Trophoblast cell (in vitro differentiated cells and primary cell): ENCODE measurements around the gene CREB5.

Source experiments
- DNase-seq, 2 donors: peaks; one replicate each; pipeline ENCODE4 v3.0.0-alpha.2; 2016
- H2AFZ ChIP-seq: 2 replicates; pipeline ENCODE4 v1.6.1; 2013; ENCODE audit warnings: low read length, moderate library complexity, mild to moderate bottlenecking; ENCODE audit not compliant: insufficient read depth, poor library complexity
- H2AK5ac ChIP-seq: 2 replicates; pipeline ENCODE4 v1.6.1; 2013; ENCODE audit warnings: mild to moderate bottlenecking, low read length
- H2BK120ac ChIP-seq: 2 replicates; pipeline ENCODE4 v1.6.1; 2013; ENCODE audit warnings: low read length, mild to moderate bottlenecking, moderate library complexity; ENCODE audit not compliant: insufficient read depth, poor library complexity
- H2BK12ac ChIP-seq: 2 replicates; pipeline ENCODE4 v1.6.1; 2013; ENCODE audit warnings: mild to moderate bottlenecking, low read length, moderate library complexity
- H2BK5ac ChIP-seq: 2 replicates; pipeline ENCODE4 v1.6.1; 2013; ENCODE audit warnings: low read length, low read depth, moderate library complexity, mild to moderate bottlenecking; ENCODE audit not compliant: poor library complexity
- H3K14ac ChIP-seq: 2 replicates; pipeline ENCODE4 v1.6.1; 2013; ENCODE audit warnings: mild to moderate bottlenecking, low read length
- H3K18ac ChIP-seq: 2 replicates; pipeline ENCODE4 v1.6.1; 2013; ENCODE audit warnings: mild to moderate bottlenecking, low read length
- H3K23ac ChIP-seq: 2 replicates; pipeline ENCODE4 v1.6.1; 2013; ENCODE audit warnings: low read length
- H3K27ac ChIP-seq: 2 replicates; pipeline ENCODE4 v1.5.1; 2013; ENCODE audit warnings: low read depth, mild to moderate bottlenecking, inconsistent platforms, low read length, moderate library complexity
- H3K27me3 ChIP-seq: 2 replicates; pipeline ENCODE4 v1.6.1; 2013; ENCODE audit warnings: inconsistent platforms, mild to moderate bottlenecking, low read length, moderate library complexity; ENCODE audit not compliant: insufficient read depth
- H3K36me3 ChIP-seq, 2 experiments: 1 replicate in 1 of 2; 2 replicates in 1 of 2; pipeline ENCODE4 v1.6.1; 2013; ENCODE audit warnings: low read length in 2 of 2, mild to moderate bottlenecking in 2 of 2, moderate library complexity in 1 of 2; ENCODE audit not compliant: insufficient read depth in 2 of 2, control insufficient read depth in 1 of 2
- H3K4ac ChIP-seq: 2 replicates; pipeline ENCODE4 v1.6.1; 2013; ENCODE audit warnings: low read depth, mild to moderate bottlenecking, low read length, moderate library complexity
- H3K4me1 ChIP-seq, 2 experiments: 1 replicate in 1 of 2; 2 replicates in 1 of 2; pipeline ENCODE4 v1.6.1; 2013; ENCODE audit warnings: low read length in 2 of 2, mild to moderate bottlenecking in 2 of 2, moderate library complexity in 1 of 2; ENCODE audit not compliant: insufficient read depth in 2 of 2, control insufficient read depth in 1 of 2
- H3K4me2 ChIP-seq: 2 replicates; pipeline ENCODE4 v1.6.1; 2013; ENCODE audit warnings: inconsistent platforms, mild to moderate bottlenecking, low read length, moderate library complexity
- H3K4me3 ChIP-seq: 2 replicates; pipeline ENCODE4 v1.5.1; 2013; ENCODE audit warnings: mild to moderate bottlenecking, low read depth, low read length, inconsistent platforms
- H3K79me1 ChIP-seq: one replicate; pipeline ENCODE4 v1.6.1; 2013; ENCODE audit warnings: low read length
- H3K79me2 ChIP-seq: 2 replicates; pipeline ENCODE4 v1.6.1; 2013; ENCODE audit warnings: low read length, mild to moderate bottlenecking; ENCODE audit not compliant: control insufficient read depth, insufficient read depth, poor library complexity
- H3K9ac ChIP-seq: 2 replicates; pipeline ENCODE4 v1.6.1; 2013; ENCODE audit warnings: mild to moderate bottlenecking, low read length
- H3K9me3 ChIP-seq: 2 replicates; pipeline ENCODE4 v1.6.1; 2013; ENCODE audit warnings: low read depth, mild to moderate bottlenecking, control low read depth, inconsistent platforms, low read length; ENCODE audit not compliant: insufficient read depth
- H4K12ac ChIP-seq: 2 replicates; pipeline ENCODE4 v1.6.1; 2013; ENCODE audit warnings: low read depth, mild to moderate bottlenecking, low read length, moderate library complexity
- H4K8ac ChIP-seq: 2 replicates; pipeline ENCODE4 v1.6.1; 2013; ENCODE audit warnings: low read depth, mild to moderate bottlenecking, low read length, moderate library complexity
- H4K91ac ChIP-seq: one replicate; pipeline ENCODE4 v1.6.1; 2013; ENCODE audit warnings: low read depth, mild to moderate bottlenecking, low read length, moderate library complexity
- WGBS: extraction: QIAGEN DNeasy Blood & Tissue Kit; methylation state at CpG from one replicate; pipeline ENCODE4 v1.1.7; 2013; ENCODE audit warnings: missing lambda C conversion rate; ENCODE audit not compliant: insufficient read length, insufficient coverage; ENCODE audit errors: extremely low coverage; 5-methylcytosine and 5-hydroxymethylcytosine counted together

Gene CREB5

GRCh38 chr7:28389504-28390395, 22.6 kb upstream of the CREB5 start:
- Histone ChIP-seq H3K27ac (no peak overlapping the region), H2BK120ac (no peak overlapping the region)
- WGBS = no CpG with 5 or more reads among the region's 14 CpGs

GRCh38 chr7:28390426-28390825, 21.9 kb upstream of the CREB5 start:
- H4K12ac ChIP-seq = no peak overlapping the region
- H2BK5ac ChIP-seq = no peak overlapping the region
- H3K4me3 ChIP-seq = no peak overlapping the region
- no peak overlapping the region for H3K4ac ChIP-seq
- no peak overlapping the region for H4K91ac ChIP-seq
- H2BK120ac ChIP-seq = no peak overlapping the region
- H3K18ac ChIP-seq = no peak overlapping the region
- no CpG with 5 or more reads among the region's 3 CpGs for WGBS
- H3K4me2 ChIP-seq = no peak overlapping the region
- no peak overlapping the region for H3K23ac ChIP-seq
- no peaks in the 10 kb centered on the region for H3K27me3 ChIP-seq
- no peaks in the 10 kb centered on the region for H3K4me1 ChIP-seq
- no peak overlapping the region for H4K8ac ChIP-seq
- no peak overlapping the region for H2BK12ac ChIP-seq
- H2AK5ac ChIP-seq = no peak overlapping the region
- peak in 1 of 2 donors; percentile 45 for DNase-seq
- no peak overlapping the region for H3K14ac ChIP-seq
- H3K9ac ChIP-seq = no peak overlapping the region
- H3K79me2 ChIP-seq = no peaks in the 10 kb centered on the region
- no peak overlapping the region for H2AFZ ChIP-seq
- H3K27ac ChIP-seq = no peak overlapping the region
- no peaks in the 10 kb centered on the region for H3K9me3 ChIP-seq
- no peaks in the 10 kb centered on the region for H3K79me1 ChIP-seq
- no peaks in the 10 kb centered on the region for H3K36me3 ChIP-seq

More at GRCh38 chr7:28389504-28390395, 22.6 kb upstream of the CREB5 start:
- Histone ChIP-seq H4K8ac (no peak overlapping the region), H4K12ac (no peak overlapping the region), H3K23ac (no peak overlapping the region), H3K14ac (no peak overlapping the region), H2BK12ac (no peak overlapping the region), H3K4me3 (no peak overlapping the region), H3K9ac (no peak overlapping the region), H3K4ac (no peak overlapping the region), H2BK5ac (no peak overlapping the region), H2AK5ac (no peak overlapping the region), H3K9me3 (no peaks in the 10 kb centered on the region), H3K27me3 (no peaks in the 10 kb centered on the region), H4K91ac (no peak overlapping the region), H3K79me1 (no peaks in the 10 kb centered on the region), H3K4me1 (no peaks in the 10 kb centered on the region), H3K79me2 (no peaks in the 10 kb centered on the region), H3K36me3 (no peaks in the 10 kb centered on the region), H3K18ac (no peak overlapping the region), H3K4me2 (no peak overlapping the region), H2AFZ (no peak overlapping the region)
- peak in 1 of 2 donors; percentile 90 for DNase-seq

DNA sequence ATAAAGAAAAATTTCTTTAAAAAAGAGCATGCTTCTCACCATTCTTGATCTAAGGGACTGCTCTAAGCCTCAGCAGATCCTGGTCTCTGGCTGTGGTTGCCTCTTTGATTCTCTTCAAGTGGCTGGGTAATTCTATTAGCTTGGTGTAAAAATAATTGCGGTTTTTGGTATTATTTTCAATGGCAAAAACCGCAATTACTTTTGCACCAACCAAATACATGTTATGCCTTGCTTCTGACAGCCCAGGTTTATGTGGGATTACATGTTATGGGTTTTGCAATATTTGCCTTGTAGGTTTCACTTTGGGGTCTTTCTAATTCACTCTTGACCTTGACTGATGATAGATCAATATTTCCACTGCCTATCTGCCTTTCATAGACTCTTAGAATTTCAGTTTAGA, 20.0 kb upstream of the CREB5 start:
- no peak overlapping the region for H2AK5ac ChIP-seq
- no peaks in the 10 kb centered on the region for H3K79me2 ChIP-seq
- no peak overlapping the region for H3K23ac ChIP-seq
- no peak for DNase-seq
- H4K12ac ChIP-seq = no peak overlapping the region
- no peak overlapping the region for H2AFZ ChIP-seq
- no peak overlapping the region for H3K27ac ChIP-seq
- no peaks in the 10 kb centered on the region for H3K9me3 ChIP-seq
- no peak overlapping the region for H3K9ac ChIP-seq
- H3K14ac ChIP-seq = no peak overlapping the region
- no peaks in the 10 kb centered on the region for H3K36me3 ChIP-seq
- no peak overlapping the region for H3K4me2 ChIP-seq
- no peak overlapping the region for H4K91ac ChIP-seq
- H3K4me1 ChIP-seq = no peaks in the 10 kb centered on the region
- WGBS = no CpG with 5 or more reads among the region's 2 CpGs
- H4K8ac ChIP-seq = no peak overlapping the region
- no peak overlapping the region for H2BK5ac ChIP-seq
- no peak overlapping the region for H2BK12ac ChIP-seq
- no peak overlapping the region for H3K4ac ChIP-seq
- no peak overlapping the region for H3K18ac ChIP-seq
- H3K27me3 ChIP-seq = no peaks in the 10 kb centered on the region
- H3K4me3 ChIP-seq = no peak overlapping the region
- no peak overlapping the region for H2BK120ac ChIP-seq
- H3K79me1 ChIP-seq = no peaks in the 10 kb centered on the region

- H3K23ac ChIP-seq = no peak overlapping the region
- H3K79me1 ChIP-seq = no peaks in the 10 kb centered on the region
- H3K4me1 ChIP-seq = no peaks in the 10 kb centered on the region
- H4K91ac ChIP-seq = no peak overlapping the region
- H4K12ac ChIP-seq = no peak overlapping the region
- no peaks in the 10 kb centered on the region for H3K79me2 ChIP-seq
- H2BK12ac ChIP-seq = no peak overlapping the region
- no peak overlapping the region for H3K4me2 ChIP-seq
- H3K18ac ChIP-seq = no peak overlapping the region
- H3K9ac ChIP-seq = no peak overlapping the region
- no peak overlapping the region for H3K4ac ChIP-seq
- H2AFZ ChIP-seq = no peak overlapping the region
- no peak overlapping the region for H3K4me3 ChIP-seq
- no peak overlapping the region for H2BK120ac ChIP-seq
- H3K9me3 ChIP-seq = no peaks in the 10 kb centered on the region
- H3K27me3 ChIP-seq = no peaks in the 10 kb centered on the region
- H3K27ac ChIP-seq = no peak overlapping the region
- no peak overlapping the region for H3K14ac ChIP-seq
- WGBS = no CpG with 5 or more reads among the region's 3 CpGs
- no peak for DNase-seq
- no peak overlapping the region for H2AK5ac ChIP-seq
- H3K36me3 ChIP-seq = no peaks in the 10 kb centered on the region
- no peak overlapping the region for H4K8ac ChIP-seq
- no peak overlapping the region for H2BK5ac ChIP-seq
Observed at GRCh38 chr7:28395404-28395803, 16.9 kb upstream of the CREB5 start.
